Hematopoietic multipotent progenitor cell treated with erythropoietin and hydrocortisone succinate and interleukin-3 and kit ligand, for 8 days (in vitro differentiated cells): ENCODE measurements around the gene TERT.
"Not testable (repeated sequence)": the region's sequence is repeated elsewhere in the genome, so short reads cannot be mapped to it uniquely, and the experiment has no call there.

Experiments
- DNase-seq: peaks from one replicate; pipeline ENCODE4 v3.0.0-alpha.2; 2015

The TERT gene

GRCh38 chr5:1231354-1231905, 63.4 kb downstream of the TERT start:
- DNase-seq = no peak

- DNase-seq = no peak
Measured at GRCh38 chr5:1230551-1230950, 64.3 kb downstream of the TERT start.

GRCh38 chr5:1229822-1230221, 65.0 kb downstream of the TERT start:
- no peak for DNase-seq

GRCh38 chr5:1229023-1229422, 65.8 kb downstream of the TERT start:
- not testable (repeated sequence) for DNase-seq

GRCh38 chr5:1228120-1228519, 66.7 kb downstream of the TERT start:
- no peak for DNase-seq

- no peak for DNase-seq
Measured at GRCh38 chr5:1227667-1228066, 67.2 kb downstream of the TERT start.

- DNase-seq = no peak
Measured at GRCh38 chr5:1226839-1227581, 67.9 kb downstream of the TERT start.

GRCh38 chr5:1226231-1226630, 68.6 kb downstream of the TERT start:
- no peak for DNase-seq

- no peak for DNase-seq
Measured at GRCh38 chr5:1225081-1225480, 69.8 kb downstream of the TERT start, which contains the start of gene SLC6A18. TSS of gene SLC6A18 (plus strand) at chr5:1225381. CDS start at chr5:1225478, 97 bp downstream.

- no peak for DNase-seq
Measured at GRCh38 chr5:1224631-1225030, 70.2 kb downstream of the TERT start.

- no peak for DNase-seq
Measured at GRCh38 chr5:1223278-1223670, 71.6 kb downstream of the TERT start.

- no peak for DNase-seq
Measured at GRCh38 chr5:1222621-1223277, 72.1 kb downstream of the TERT start.

- no peak for DNase-seq
Measured at GRCh38 chr5:1222147-1222546, 72.7 kb downstream of the TERT start.

GRCh38 chr5:1221721-1222120, 73.1 kb downstream of the TERT start:
- no peak for DNase-seq

GRCh38 chr5:1220831-1221230, 74.0 kb downstream of the TERT start:
- DNase-seq = no peak

GRCh38 chr5:1220351-1220750, 74.5 kb downstream of the TERT start:
- DNase-seq = no peak

- no peak for DNase-seq
Measured at GRCh38 chr5:1219768-1220100, 75.1 kb downstream of the TERT start.

GRCh38 chr5:1219098-1219767, 75.6 kb downstream of the TERT start:
- no peak for DNase-seq

GRCh38 chr5:1218351-1219080, 76.4 kb downstream of the TERT start:
- no peak for DNase-seq

- DNase-seq = no peak
Measured at GRCh38 chr5:1217596-1218206, 77.2 kb downstream of the TERT start.

GRCh38 chr5:1216918-1217295, 78.0 kb downstream of the TERT start:
- no peak for DNase-seq

- no peak for DNase-seq
Measured at GRCh38 chr5:1216211-1216917, 78.5 kb downstream of the TERT start.
